Measurements from ENCODE around the gene PSKH1.

- TF ChIP-seq CTCF (IDR thresholded peaks at IDR 0.05; ENCODE audit: insufficient read depth, low read length) = no peak
- TF ChIP-seq GABPA (IDR thresholded peaks at IDR 0.05; ENCODE audit: low read depth) = no peak
Measured at GRCh38 chr16:67885545-67885944, 7.5 kb upstream of the PSKH1 start.

Data from HL-60 (cell line).